Panc1 (cell line): ENCODE measurements around the gene CHID1. TPM values are rescaled to one million over a fixed set of nuclear protein-coding genes. Genes with fewer than 3 reads are reported as not detected.

Experiments used
- ATAC-seq: fragments of 200-7000 bp; cut with Tn5 transposase; 2 replicates; pipeline ENCODE4 v1.9.1; 2020; ENCODE audit warnings: mild to moderate bottlenecking, moderate library complexity
- BruUV-seq: library from RNA; stranded (reverse); fragments of 400-500 nt; replicated peaks from 2 replicates; lab custom pipeline; 2021; lab: Mats Ljungman, UMichigan
- CTCF ChIA-PET: fragments of 300-600 bp; sonication (Branson Sonifier 250); formaldehyde crosslinking; loops from one replicate; lab custom pipeline; 2022; ENCODE audit warnings: antibody characterized with exemption; lab: Charles Lee
- POLR2A ChIA-PET: fragments of 300-600 bp; sonication (Branson Sonifier 250); formaldehyde crosslinking; loops from one replicate; lab custom pipeline; 2022; ENCODE audit warnings: antibody characterized with exemption; lab: Charles Lee
- DNase-seq: peaks from one replicate; pipeline ENCODE4 v3.0.0-alpha.2; 2010; ENCODE audit warnings: low read depth, low spot score
- H3K27ac ChIP-seq: 2 replicates; pipeline ENCODE4 v1.5.1; 2011; ENCODE audit warnings: mild to moderate bottlenecking, low read length, inconsistent platforms
- H3K27me3 ChIP-seq: fragments of 200-500 bp; sonication (Bioruptor generic); 2 replicates; pipeline ENCODE4 v1.6.0; 2014; ENCODE audit warnings: low read length, inconsistent platforms; ENCODE audit not compliant: control insufficient read depth, insufficient read depth
- H3K36me3 ChIP-seq: fragments of 200-500 bp; sonication (Bioruptor generic); 2 replicates; pipeline ENCODE4 v1.5.1; 2014; ENCODE audit warnings: inconsistent platforms, mild to moderate bottlenecking, low read length, moderate library complexity; ENCODE audit not compliant: control insufficient read depth, insufficient read depth
- H3K4me1 ChIP-seq: 2 replicates; pipeline ENCODE4 v1.5.1; 2011; ENCODE audit warnings: inconsistent platforms, mild to moderate bottlenecking, low read length, moderate library complexity; ENCODE audit not compliant: control insufficient read depth, insufficient read depth
- H3K4me3 ChIP-seq, 2 experiments: 2 replicates each; pipeline ENCODE4 v1.5.1; 2011 to 2012; ENCODE audit warnings: low read depth in 2 of 2, low read length in 2 of 2, mild to moderate bottlenecking in 2 of 2, inconsistent platforms in 1 of 2, moderate library complexity in 1 of 2
- H3K9me3 ChIP-seq: fragments of 200-500 bp; sonication (Bioruptor generic); 2 replicates; pipeline ENCODE4 v1.5.1; 2014; ENCODE audit warnings: low read depth, mild to moderate bottlenecking, inconsistent platforms, low read length, moderate library complexity; ENCODE audit not compliant: control insufficient read depth, insufficient read depth
- POLR2AphosphoS5 ChIP-seq: IDR thresholded peaks from 2 replicates; pipeline ENCODE4 v1.6.1; 2012; ENCODE audit warnings: mild to moderate bottlenecking, low read depth, low read length, moderate library complexity
- SIN3A ChIP-seq: IDR thresholded peaks from 2 replicates; pipeline ENCODE4 v1.6.1; 2012; ENCODE audit warnings: low read depth, mild to moderate bottlenecking, low read length, moderate library complexity, borderline replicate concordance; ENCODE audit not compliant: insufficient read depth
- TCF7L2 ChIP-seq: IDR thresholded peaks from 2 replicates; pipeline ENCODE4 v1.6.1; 2011; ENCODE audit warnings: mild to moderate bottlenecking, low read depth, low read length, inconsistent platforms
- in situ Hi-C: cut with HindIII; loops from 2 replicates; pipeline ENCODE4 v1.10.0; 2016; ENCODE audit warnings: low sequenced_read_pairs, low pct_unique_long_range_greater_than_20kb
- intact Hi-C: fragments of 100-400 bp; cut with micrococcal nuclease; formaldehyde crosslinking; loops from one replicate; pipeline ENCODE4 v1.10.0; 2022; ENCODE audit not compliant: unreplicated experiment
- total RNA-seq: library from RNA; stranded (reverse); gene quantifications from one replicate; pipeline ENCODE4 v1.2.1, GENCODE V29; 2021; ENCODE audit not compliant: unreplicated experiment
- TF ChIP-seq, protein P1 (sequence below), 2 experiments: IDR thresholded peaks; 2 replicates each; pipeline ENCODE4 v1.6.1; 2011 to 2012; ENCODE audit warnings: low read depth in 2 of 2, control low read depth in 1 of 2, low read length in 1 of 2, mild to moderate bottlenecking in 1 of 2, moderate library complexity in 1 of 2; ENCODE audit not compliant: insufficient read depth in 1 of 2
- TF ChIP-seq, protein P2 (sequence below): fragments of 450-650 bp; IDR thresholded peaks from 2 replicates; pipeline ENCODE4 v1.5.1; 2017; ENCODE audit warnings: mild to moderate bottlenecking

CHID1 gene
- total RNA-seq, 1 experiment from 2014 or later: 224 TPM

DNA sequence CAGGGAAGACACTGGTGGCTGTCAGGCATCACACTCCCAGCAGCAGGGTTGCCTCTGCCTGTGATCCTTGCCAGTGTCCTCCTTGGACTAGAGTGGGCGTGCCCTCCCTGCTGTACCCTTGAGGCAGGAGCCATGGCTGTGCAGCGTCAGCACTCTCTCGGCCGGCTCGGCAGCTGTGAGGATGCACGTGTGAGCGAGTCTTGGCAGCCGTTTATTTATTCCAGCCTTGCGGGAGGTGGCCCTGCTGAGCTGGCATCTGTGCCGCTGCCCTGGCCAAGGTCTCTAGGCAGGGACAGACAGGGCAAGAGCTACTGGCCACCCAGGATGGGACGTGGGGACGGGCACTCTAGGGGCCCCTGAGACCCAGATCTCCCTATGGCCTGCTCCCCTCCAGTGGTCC, 34.1 kb downstream of the CHID1 start:
- Histone ChIP-seq H3K9me3 (no peaks in the 10 kb centered on the region), H3K4me3 (no peak overlapping the region), H3K36me3 (no peaks in the 10 kb centered on the region), H3K27ac (no peak overlapping the region), H3K27me3 (no peaks in the 10 kb centered on the region), H3K4me1 (0 out of 2 replicates have a peak, but pooled peaks cover 3% of the 10 kb centered on the region)
- BruUV-seq: no TSS peak
- TF ChIP-seq TCF7L2 (no peak), POLR2AphosphoS5 (peak; percentile 64; the same call in 1 of the 2 replicates)
- TF ChIP-seq, protein P1, sequence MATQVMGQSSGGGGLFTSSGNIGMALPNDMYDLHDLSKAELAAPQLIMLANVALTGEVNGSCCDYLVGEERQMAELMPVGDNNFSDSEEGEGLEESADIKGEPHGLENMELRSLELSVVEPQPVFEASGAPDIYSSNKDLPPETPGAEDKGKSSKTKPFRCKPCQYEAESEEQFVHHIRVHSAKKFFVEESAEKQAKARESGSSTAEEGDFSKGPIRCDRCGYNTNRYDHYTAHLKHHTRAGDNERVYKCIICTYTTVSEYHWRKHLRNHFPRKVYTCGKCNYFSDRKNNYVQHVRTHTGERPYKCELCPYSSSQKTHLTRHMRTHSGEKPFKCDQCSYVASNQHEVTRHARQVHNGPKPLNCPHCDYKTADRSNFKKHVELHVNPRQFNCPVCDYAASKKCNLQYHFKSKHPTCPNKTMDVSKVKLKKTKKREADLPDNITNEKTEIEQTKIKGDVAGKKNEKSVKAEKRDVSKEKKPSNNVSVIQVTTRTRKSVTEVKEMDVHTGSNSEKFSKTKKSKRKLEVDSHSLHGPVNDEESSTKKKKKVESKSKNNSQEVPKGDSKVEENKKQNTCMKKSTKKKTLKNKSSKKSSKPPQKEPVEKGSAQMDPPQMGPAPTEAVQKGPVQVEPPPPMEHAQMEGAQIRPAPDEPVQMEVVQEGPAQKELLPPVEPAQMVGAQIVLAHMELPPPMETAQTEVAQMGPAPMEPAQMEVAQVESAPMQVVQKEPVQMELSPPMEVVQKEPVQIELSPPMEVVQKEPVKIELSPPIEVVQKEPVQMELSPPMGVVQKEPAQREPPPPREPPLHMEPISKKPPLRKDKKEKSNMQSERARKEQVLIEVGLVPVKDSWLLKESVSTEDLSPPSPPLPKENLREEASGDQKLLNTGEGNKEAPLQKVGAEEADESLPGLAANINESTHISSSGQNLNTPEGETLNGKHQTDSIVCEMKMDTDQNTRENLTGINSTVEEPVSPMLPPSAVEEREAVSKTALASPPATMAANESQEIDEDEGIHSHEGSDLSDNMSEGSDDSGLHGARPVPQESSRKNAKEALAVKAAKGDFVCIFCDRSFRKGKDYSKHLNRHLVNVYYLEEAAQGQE (IDR thresholded peaks at IDR 0.05; ENCODE audit: insufficient read depth in 1 of 2, low read depth in 2 of 2, low read length in 1 of 2): 0 out of 4 replicates have a peak, but pooled peaks of 1 of the 2 experiments have one; percentile 1
- ChIA-PET CTCF (no interaction called here), POLR2A (no interaction called here)
- intact Hi-C loops: no loop called here
- in situ Hi-C loops: no loop called here
- ATAC-seq: peak; percentile 15
- DNase-seq: no peak

DNA sequence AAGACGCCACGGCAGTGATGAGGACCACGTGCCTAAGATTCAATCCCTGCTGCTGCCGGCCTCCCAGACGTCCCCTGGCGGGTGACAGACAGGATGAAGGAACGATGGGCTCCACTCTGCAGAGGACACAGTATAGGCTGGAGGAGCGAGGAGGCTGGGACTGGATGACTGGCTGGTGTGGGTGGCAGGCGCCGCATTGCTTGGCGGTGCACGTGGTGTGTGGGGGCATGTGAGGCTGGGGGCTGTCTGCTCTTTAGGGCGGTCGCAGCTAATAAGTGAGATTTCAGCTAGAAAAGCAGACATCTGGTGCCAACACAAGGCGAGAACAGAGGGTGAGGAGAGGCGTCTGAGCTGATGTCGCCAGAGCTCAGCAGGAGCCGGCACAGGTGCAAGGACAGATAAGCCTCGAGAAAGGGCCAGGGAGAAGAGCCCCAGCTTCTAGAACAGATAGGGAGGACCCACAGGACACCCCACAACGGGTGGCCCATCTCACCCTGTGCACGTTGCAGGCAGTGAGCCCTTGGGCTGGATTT, 34.8 kb downstream of the CHID1 start:
- TF ChIP-seq, protein P2, sequence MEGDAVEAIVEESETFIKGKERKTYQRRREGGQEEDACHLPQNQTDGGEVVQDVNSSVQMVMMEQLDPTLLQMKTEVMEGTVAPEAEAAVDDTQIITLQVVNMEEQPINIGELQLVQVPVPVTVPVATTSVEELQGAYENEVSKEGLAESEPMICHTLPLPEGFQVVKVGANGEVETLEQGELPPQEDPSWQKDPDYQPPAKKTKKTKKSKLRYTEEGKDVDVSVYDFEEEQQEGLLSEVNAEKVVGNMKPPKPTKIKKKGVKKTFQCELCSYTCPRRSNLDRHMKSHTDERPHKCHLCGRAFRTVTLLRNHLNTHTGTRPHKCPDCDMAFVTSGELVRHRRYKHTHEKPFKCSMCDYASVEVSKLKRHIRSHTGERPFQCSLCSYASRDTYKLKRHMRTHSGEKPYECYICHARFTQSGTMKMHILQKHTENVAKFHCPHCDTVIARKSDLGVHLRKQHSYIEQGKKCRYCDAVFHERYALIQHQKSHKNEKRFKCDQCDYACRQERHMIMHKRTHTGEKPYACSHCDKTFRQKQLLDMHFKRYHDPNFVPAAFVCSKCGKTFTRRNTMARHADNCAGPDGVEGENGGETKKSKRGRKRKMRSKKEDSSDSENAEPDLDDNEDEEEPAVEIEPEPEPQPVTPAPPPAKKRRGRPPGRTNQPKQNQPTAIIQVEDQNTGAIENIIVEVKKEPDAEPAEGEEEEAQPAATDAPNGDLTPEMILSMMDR: no peak
- no peak for TF ChIP-seq SIN3A
- no peak for TF ChIP-seq TCF7L2
- TF ChIP-seq, protein P1 (IDR thresholded peaks at IDR 0.05; ENCODE audit: insufficient read depth in 1 of 2, low read depth in 2 of 2, low read length in 1 of 2): no peak
- TF ChIP-seq POLR2AphosphoS5: no peak
- DNase-seq: no peak
- Histone ChIP-seq H3K4me1 (0 out of 2 replicates have a peak, but pooled peaks cover 3% of the 10 kb centered on the region), H3K4me3 (no peak overlapping the region), H3K27me3 (no peaks in the 10 kb centered on the region), H3K27ac (no peak overlapping the region), H3K9me3 (no peaks in the 10 kb centered on the region), H3K36me3 (no peaks in the 10 kb centered on the region)
- no TSS peak for BruUV-seq
- ChIA-PET POLR2A (no interaction called here), CTCF (no interaction called here)
- ATAC-seq: no peak
- in situ Hi-C loops: no loop called here
- intact Hi-C loops: no loop called here
